H7 (cell line): ENCODE data around the gene ASPN. TPM values are rescaled to one million over a fixed set of nuclear protein-coding genes. Genes with fewer than 3 reads are reported as not detected.
A peak's percentile ranks its signal among the peaks of the same experiment; 100 is the strongest.

Experiments
- DNase-seq: peaks from one replicate; pipeline ENCODE4 v3.0.0; 2012
- H3K27me3 ChIP-seq: 2 replicates; pipeline ENCODE4 v1.6.0; 2011; ENCODE audit warnings: mild to moderate bottlenecking, low read length; ENCODE audit not compliant: control insufficient read depth, insufficient read depth
- H3K36me3 ChIP-seq: replicated peaks from 2 replicates; pipeline ENCODE4 v1.5.1; 2011; ENCODE audit warnings: low read length; ENCODE audit not compliant: control insufficient read depth, insufficient read depth
- H3K4me3 ChIP-seq: 2 replicates; pipeline ENCODE4 v1.5.1; 2011; ENCODE audit warnings: low read depth, mild to moderate bottlenecking, control low read depth, low read length, moderate library complexity; ENCODE audit not compliant: insufficient read depth
- total RNA-seq: library from RNA; depleted of rRNA; stranded (reverse); fragments of >200 nt; shearing (Covaris generic); gene quantifications from 2 replicates; pipeline ENCODE4 v1.2.3, GENCODE V29; 2014

Gene ASPN
- total RNA-seq, 1 experiment from 2014 or later = not detected

DNA sequence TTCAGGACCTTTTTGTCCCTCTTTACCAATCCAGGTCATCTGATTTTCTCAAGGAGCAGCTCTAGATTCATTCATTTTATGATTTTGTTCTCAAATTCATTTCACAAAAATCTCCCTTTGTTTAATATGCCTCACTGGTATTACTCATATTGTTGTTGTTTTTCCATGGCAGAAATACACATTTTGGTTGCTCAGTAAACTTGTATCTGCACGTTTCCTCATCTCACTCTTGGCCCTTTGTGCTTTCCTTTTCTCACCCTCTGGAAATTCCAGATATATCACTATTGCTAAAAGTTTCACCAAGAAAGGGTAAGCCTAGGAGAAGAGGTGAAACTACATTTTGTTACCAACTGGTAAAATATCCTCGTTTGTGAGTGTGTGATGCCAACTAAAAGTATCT lies 14.8 kb downstream of the ASPN start:
- Histone ChIP-seq H3K27me3 (no peaks in the 10 kb centered on the region), H3K4me3 (no peak overlapping the region), H3K36me3 (no peaks in the 10 kb centered on the region)
- no peak for DNase-seq

DNA sequence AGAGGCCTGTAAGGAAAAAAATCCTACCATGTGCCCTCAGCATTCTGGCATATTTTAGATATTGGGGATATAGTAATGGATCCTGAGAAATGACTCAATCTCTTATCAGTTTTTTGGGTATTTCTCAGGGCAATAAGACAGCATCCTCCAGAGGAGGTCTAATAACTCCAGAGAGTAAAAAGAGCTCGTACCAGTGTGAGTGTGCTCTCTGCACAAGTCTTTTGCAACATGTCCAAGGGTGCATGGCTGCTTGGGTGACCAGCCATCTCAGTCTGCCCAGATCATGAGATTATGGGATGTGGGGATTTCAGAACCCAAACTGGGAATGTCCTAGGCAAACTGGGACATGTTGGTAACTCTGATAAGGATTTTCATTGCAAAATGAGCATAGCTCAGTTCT lies 15.3 kb downstream of the ASPN start:
- H3K27me3 ChIP-seq = no peaks in the 10 kb centered on the region
- H3K36me3 ChIP-seq = no peaks in the 10 kb centered on the region

DNA sequence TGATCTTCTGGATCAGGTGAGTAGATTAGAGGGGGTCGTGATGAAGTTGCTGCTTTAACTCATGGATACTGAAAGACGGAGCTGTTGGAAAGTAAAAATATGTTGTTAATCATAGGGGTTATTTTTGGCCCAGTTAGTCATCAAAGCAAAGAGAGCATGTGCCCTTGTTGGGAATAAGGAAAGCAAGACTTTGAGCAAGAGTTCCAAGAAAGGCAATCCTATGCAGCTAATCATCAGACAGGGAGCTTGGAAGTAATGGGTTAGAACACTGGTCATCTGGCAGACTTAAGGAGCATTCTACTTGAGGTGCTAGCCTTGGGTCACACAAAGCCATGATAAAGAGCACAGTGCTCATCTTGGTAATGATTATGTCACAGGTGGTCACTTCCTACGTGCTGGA lies 18.3 kb downstream of the ASPN start:
- H3K4me3 ChIP-seq = no peak overlapping the region
- H3K27me3 ChIP-seq = no peaks in the 10 kb centered on the region
- no peak for DNase-seq
- no peaks in the 10 kb centered on the region for H3K36me3 ChIP-seq

More for the DNA sequence above, 15.3 kb downstream of the ASPN start:
- no peak overlapping the region for H3K4me3 ChIP-seq
- no peak for DNase-seq

DNA sequence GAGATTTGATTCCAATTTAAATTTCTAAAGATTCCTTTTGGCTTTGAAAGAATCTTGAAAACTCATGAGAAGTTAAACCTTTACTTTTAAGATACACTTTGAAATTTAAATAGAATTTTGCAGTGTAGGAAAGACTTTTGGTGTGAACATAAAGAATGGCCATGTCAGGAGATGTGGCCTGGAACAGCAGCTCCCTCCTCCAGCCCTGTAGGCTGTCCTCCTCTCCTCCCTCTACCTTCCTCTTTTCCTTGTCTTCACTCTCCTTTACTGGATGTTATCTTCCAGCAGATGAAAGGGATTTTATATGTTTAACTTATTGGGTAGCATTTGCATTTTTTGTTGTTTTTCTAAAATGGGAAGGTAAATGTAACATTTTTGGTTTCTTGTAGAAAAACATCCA lies 18.9 kb downstream of the ASPN start:
- H3K27me3 ChIP-seq = no peaks in the 10 kb centered on the region

DNA sequence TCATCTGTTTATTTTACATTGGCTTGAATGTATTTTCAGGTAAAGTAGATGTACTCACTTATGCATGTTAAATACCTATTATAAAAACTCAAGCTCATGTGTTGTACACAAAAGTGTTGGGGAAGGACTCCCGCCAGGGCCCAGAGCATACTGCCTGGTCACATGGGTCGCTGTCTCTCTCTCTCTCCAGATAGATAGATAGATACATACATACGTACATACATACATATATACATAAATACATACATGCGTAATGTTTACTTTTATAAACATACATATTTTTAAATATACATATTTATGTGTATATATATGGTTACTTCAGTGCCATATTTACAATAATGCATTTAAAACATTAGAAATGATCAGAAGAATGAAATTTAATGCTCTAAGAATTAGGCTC lies 24.7 kb downstream of the ASPN start:
- DNase-seq = no peak
- H3K4me3 ChIP-seq = no peak overlapping the region
- H3K27me3 ChIP-seq = no peaks in the 10 kb centered on the region
- H3K36me3 ChIP-seq = no peaks in the 10 kb centered on the region

More for the DNA sequence above, 18.9 kb downstream of the ASPN start:
- Histone ChIP-seq H3K4me3 (no peak overlapping the region), H3K36me3 (no peaks in the 10 kb centered on the region)
- DNase-seq = no peak

DNA sequence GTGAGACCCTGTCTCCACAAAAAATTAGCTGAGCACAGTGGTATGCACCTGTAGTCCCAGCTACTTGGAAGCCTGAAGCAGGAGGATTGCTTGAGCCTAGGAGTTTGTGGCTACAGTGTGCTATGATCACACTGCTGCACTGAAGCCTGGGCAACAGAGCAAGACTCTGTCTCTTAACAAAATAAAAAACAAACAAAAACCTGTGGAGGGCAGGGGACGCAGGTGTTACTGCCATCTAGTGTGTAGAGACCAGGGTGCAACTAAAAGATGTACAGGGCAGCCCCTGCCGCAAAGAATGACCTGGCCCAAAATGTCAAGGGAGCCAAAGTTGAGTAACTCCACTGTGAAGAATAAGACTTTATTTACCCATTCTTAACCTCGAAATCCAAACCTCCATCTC lies 27.1 kb downstream of the ASPN start:
- no peaks in the 10 kb centered on the region for H3K27me3 ChIP-seq
- no peak overlapping the region for H3K4me3 ChIP-seq
- H3K36me3 ChIP-seq = no peaks in the 10 kb centered on the region
- DNase-seq = peak; percentile 40

DNA sequence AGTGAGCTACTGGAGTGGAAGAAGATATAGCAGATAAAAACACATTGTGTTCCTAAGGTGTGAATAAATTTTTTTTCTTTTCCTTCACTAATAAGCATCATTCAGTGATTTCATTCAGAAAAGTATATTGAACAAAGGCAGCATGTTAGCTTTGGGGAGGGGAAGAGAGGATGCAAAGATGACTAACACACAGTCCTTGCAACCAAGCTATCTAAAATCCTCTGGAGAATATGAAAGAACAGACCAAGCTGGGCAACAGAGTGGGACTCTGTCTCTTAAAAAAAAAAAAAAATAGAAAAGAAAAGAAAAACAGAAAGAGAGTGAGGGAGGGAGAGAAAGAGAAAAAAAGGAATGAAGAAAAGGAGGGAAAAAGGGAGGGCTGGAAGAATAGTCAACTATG lies 35.8 kb downstream of the ASPN start:
- no peaks in the 10 kb centered on the region for H3K36me3 ChIP-seq
- no peak overlapping the region for H3K4me3 ChIP-seq
- H3K27me3 ChIP-seq = no peaks in the 10 kb centered on the region
- DNase-seq = no peak

DNA sequence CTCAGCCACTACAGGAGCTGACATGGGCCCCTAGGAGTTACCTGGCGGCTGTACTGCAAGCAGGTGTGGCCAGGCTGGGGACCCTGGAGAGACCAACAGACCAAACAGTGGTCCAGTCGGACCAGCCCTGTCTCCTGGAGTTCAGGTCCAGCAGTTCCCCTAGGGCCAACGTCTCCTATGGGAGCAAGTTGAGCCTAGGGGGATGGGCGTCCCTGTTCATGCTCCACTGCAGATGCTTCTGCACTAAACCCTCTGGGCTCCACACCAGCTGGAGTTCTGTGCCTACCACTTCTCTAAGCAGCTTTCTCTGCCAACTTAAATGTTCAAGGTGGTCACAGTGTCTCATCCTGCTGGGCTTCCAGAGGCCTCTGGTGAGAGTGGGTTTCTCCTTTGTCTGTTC lies 37.5 kb downstream of the ASPN start:
- DNase-seq = no peak
- no peaks in the 10 kb centered on the region for H3K27me3 ChIP-seq
- H3K36me3 ChIP-seq = no peaks in the 10 kb centered on the region
- H3K4me3 ChIP-seq = no peak overlapping the region

DNA sequence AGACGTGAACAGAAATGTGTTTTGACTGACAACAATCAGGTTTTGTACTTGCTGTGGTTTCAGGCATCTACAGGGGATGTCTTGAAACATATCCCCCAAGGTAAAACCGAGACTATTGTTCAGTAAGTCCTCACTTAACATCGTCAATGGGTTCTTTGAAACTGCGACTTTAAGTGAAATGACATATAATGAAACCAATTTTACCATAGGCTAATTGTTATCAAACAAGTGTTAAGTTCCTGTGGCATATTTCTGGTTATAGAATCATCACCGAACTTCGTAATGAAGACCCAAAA lies 41.6 kb downstream of the ASPN start:
- H3K36me3 ChIP-seq = no peaks in the 10 kb centered on the region
- no peaks in the 10 kb centered on the region for H3K27me3 ChIP-seq
- no peak for DNase-seq
- no peak overlapping the region for H3K4me3 ChIP-seq

DNA sequence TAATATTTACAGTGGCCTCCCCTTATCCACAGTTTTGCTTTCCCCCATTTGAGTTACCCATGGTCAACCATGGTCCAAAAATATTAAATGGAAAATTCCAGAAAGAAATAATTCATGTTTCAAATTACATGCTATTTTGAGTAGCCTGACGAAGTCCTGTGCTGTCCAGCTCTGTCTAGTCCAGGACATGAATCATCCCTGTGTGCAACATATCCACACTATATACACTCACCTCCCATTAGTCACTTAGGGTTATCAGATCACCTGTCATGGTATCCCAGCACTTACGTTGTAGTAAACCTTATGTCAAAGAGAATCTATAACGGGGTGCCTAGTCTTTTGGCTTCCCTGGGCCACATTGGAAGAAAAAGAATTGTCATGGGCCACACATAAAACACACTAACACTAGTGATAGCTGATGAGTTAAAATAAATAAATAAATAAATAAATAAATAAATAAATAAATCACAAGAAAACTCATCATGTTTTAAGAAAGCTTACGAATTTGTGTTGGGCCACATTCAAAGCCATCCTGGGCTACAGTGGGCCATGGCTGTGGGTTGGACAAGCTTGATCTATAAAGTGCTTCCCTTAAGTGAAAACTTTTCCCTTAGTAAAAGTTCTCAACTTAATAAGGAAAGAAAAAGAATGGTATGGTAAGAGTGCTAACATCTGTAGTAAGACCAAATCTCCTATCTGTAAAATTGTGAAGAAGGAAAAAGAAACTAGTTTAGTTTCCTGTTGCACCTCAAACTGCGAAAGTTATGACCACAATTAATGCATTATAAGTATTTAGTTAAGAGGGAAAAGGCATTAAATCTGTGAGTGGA lies 42.2 kb downstream of the ASPN start:
- no peak for DNase-seq
- no peak overlapping the region for H3K4me3 ChIP-seq
- H3K36me3 ChIP-seq = no peaks in the 10 kb centered on the region

DNA sequence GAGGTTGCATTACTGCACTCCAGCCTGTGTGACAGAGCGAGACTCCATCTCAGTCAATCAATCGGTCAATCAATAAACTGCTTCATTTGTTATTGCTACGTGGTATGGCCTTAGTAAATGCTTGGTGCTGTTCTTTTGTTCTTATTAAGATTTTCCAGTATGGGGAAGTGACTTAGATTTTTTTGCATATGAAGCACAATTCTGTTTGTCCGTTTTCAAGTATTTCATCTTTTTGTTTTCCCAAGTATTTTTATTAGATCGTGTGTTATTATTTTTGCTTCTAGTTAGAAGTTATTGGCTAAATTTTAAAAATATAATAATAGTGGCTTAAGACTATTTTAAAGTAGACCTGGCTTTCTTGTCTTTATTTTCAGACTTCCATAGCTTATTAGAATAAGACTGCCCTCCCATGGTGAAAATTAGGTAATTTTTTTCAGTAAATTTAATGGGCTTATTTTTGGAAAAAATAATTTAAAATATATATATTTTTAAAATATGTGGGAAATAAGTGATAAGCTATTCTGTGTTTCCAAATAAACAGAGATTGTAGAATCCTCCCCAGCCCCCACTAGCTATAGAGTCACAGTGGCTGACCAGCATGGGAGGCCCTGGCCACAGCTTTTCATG lies 43.3 kb downstream of the ASPN start:
- no peak for DNase-seq
- Histone ChIP-seq H3K36me3 (no peaks in the 10 kb centered on the region), H3K27me3 (no peaks in the 10 kb centered on the region), H3K4me3 (no peak overlapping the region)

More for the DNA sequence above, 42.2 kb downstream of the ASPN start:
- no peaks in the 10 kb centered on the region for H3K27me3 ChIP-seq

DNA sequence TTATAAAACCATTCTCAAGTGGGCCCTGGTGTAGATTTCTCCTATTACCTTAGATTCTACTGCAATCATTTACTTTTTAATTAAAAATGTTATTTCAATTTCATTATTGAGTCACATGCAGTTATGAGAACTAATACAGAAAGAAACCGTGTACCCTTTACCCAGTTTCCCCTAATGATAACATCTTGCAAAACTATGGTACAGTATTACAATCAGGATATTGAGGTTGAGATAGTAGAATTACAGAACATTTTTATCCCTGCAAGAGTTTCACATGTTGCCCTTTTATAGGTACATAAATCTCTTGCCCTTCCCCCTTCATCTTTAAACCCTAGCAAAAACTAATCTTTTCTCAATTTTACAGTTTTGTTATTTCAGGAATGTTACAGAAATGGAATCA lies 47.0 kb downstream of the ASPN start:
- Histone ChIP-seq H3K4me3 (no peak overlapping the region), H3K27me3 (no peaks in the 10 kb centered on the region), H3K36me3 (no peaks in the 10 kb centered on the region)
- DNase-seq = no peak

DNA sequence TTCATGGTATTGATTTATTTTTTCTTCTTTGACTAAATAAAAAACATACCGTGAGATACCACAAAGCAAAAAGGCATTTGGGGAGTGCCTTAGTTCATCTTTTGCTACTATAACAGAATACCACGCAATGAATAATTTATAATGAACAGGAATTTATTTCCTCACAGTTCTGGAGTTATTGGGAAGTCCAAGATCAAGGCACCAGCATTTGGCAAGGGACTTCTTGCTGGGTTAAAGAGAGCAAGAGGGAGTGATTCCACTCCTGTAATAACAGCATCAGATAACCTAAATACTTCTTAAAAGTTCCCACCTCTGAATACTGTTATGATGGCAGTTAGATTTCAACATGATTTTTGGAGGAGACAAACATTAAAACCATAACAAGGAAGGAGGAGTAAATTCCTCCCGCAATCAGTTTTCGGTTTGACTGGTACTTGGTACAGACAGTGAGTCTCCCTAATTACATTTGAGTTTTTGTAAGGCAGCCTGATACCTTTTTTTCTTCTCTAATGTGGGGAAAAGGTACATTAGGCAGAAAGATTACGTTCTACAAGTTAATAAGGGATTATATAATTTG lies 49.2 kb downstream of the ASPN start:
- no peaks in the 10 kb centered on the region for H3K27me3 ChIP-seq
- DNase-seq = no peak
- H3K36me3 ChIP-seq = no peaks in the 10 kb centered on the region
- H3K4me3 ChIP-seq = no peak overlapping the region

DNA sequence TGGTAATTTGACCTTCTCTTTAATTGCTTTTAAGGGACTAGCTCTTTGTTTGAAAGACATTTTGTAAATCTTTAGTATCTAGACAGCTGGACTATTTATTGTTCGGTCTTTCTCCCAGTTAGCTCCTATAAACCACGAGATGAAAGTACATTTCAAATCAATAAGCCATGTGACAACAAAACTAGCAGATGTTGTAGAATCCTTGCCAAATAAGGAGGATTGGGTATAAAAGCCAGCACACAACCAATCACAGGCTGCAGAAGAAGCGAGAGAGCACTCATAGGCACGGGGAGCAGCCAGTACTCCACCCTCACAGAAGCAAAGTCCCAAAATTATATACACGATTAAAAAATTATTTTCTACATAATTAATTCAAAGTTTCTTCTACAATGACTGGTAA lies 50.0 kb downstream of the ASPN start:
- no peak for DNase-seq
- no peak overlapping the region for H3K4me3 ChIP-seq
- no peaks in the 10 kb centered on the region for H3K36me3 ChIP-seq
- H3K27me3 ChIP-seq = no peaks in the 10 kb centered on the region

DNA sequence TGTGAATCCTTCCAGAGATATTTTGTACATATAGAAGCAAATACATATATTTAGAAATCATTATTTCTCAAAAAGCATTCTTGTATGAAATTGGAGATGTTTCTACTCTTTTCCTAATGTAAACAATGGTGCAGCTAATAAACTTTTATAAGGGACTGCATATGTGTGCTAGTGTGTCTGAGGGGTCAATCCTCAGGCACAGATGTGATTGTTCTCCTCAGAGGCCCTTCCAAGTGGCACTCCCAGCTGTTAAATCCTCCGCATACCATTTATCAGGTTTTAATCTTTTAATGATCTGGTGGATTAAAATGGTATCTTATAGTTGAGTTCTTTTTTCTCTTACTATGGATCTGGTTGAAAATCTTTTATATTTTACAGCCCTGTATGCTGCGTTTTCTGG lies 52.5 kb downstream of the ASPN start:
- H3K4me3 ChIP-seq = no peak overlapping the region
- H3K27me3 ChIP-seq = no peaks in the 10 kb centered on the region
- H3K36me3 ChIP-seq = no peaks in the 10 kb centered on the region
- no peak for DNase-seq
